ENCODE data around the gene CARD18.

Gene CARD18

GRCh38 chr11:105139669-105140068 is at the start of gene CARD18:
Gene CARD18 (minus strand): TSS chr11:105139769. CDS start chr11:105139726, 43 bp downstream.
- no peak within 1 kb of the TSS for H3K27ac ChIP-seq (ENCODE audit: low read length)
- no peak within 1 kb of the TSS for H3K9ac ChIP-seq (ENCODE audit: low read length)
- no peaks in the 10 kb centered on the region for H3K27me3 ChIP-seq (ENCODE audit: control insufficient read depth, insufficient read depth, low read length)
- no peaks in the 10 kb centered on the region for H3K36me3 ChIP-seq (ENCODE audit: control insufficient read depth, low read depth, low read length)
- H3K4me3 ChIP-seq (ENCODE audit: low read length): no peak within 1 kb of the TSS
- H3K4me1 ChIP-seq (ENCODE audit: control insufficient read depth, low read depth, low read length): no peaks in the 10 kb centered on the region
- no peaks in the 10 kb centered on the region for H3K9me3 ChIP-seq (ENCODE audit: control insufficient read depth, low read depth, low read length)

GRCh38 chr11:105183987-105184386 is 44.4 kb upstream of the CARD18 start:
- Histone ChIP-seq H3K4me3 (ENCODE audit: low read length) (no peak overlapping the region), H3K4me1 (ENCODE audit: control insufficient read depth, low read depth, low read length) (no peaks in the 10 kb centered on the region), H3K36me3 (ENCODE audit: control insufficient read depth, low read depth, low read length) (no peaks in the 10 kb centered on the region), H3K27me3 (ENCODE audit: control insufficient read depth, insufficient read depth, low read length) (no peaks in the 10 kb centered on the region), H3K9me3 (ENCODE audit: control insufficient read depth, low read depth, low read length) (no peaks in the 10 kb centered on the region), H3K27ac (ENCODE audit: low read length) (no peak overlapping the region), H3K9ac (ENCODE audit: low read length) (no peak overlapping the region)

GRCh38 chr11:105183426-105183825 is 43.9 kb upstream of the CARD18 start:
- Histone ChIP-seq H3K4me1 (ENCODE audit: control insufficient read depth, low read depth, low read length) (no peaks in the 10 kb centered on the region), H3K4me3 (ENCODE audit: low read length) (no peak overlapping the region), H3K27ac (ENCODE audit: low read length) (no peak overlapping the region), H3K9ac (ENCODE audit: low read length) (no peak overlapping the region), H3K36me3 (ENCODE audit: control insufficient read depth, low read depth, low read length) (no peaks in the 10 kb centered on the region), H3K27me3 (ENCODE audit: control insufficient read depth, insufficient read depth, low read length) (no peaks in the 10 kb centered on the region), H3K9me3 (ENCODE audit: control insufficient read depth, low read depth, low read length) (no peaks in the 10 kb centered on the region)

- Histone ChIP-seq H3K9me3 (ENCODE audit: control insufficient read depth, low read depth, low read length) (no peaks in the 10 kb centered on the region), H3K27ac (ENCODE audit: low read length) (no peak overlapping the region), H3K4me3 (ENCODE audit: low read length) (no peak overlapping the region), H3K9ac (ENCODE audit: low read length) (no peak overlapping the region), H3K27me3 (ENCODE audit: control insufficient read depth, insufficient read depth, low read length) (no peaks in the 10 kb centered on the region), H3K4me1 (ENCODE audit: control insufficient read depth, low read depth, low read length) (no peaks in the 10 kb centered on the region), H3K36me3 (ENCODE audit: control insufficient read depth, low read depth, low read length) (no peaks in the 10 kb centered on the region)
Measured at GRCh38 chr11:105181521-105181920, 42.0 kb upstream of the CARD18 start.

- Histone ChIP-seq H3K9ac (ENCODE audit: low read length) (no peak overlapping the region), H3K27me3 (ENCODE audit: control insufficient read depth, insufficient read depth, low read length) (no peaks in the 10 kb centered on the region), H3K9me3 (ENCODE audit: control insufficient read depth, low read depth, low read length) (no peaks in the 10 kb centered on the region), H3K4me1 (ENCODE audit: control insufficient read depth, low read depth, low read length) (no peaks in the 10 kb centered on the region), H3K27ac (ENCODE audit: low read length) (no peak overlapping the region), H3K36me3 (ENCODE audit: control insufficient read depth, low read depth, low read length) (no peaks in the 10 kb centered on the region), H3K4me3 (ENCODE audit: low read length) (no peak overlapping the region)
Measured at GRCh38 chr11:105181100-105181499, 41.5 kb upstream of the CARD18 start.

- Histone ChIP-seq H3K36me3 (ENCODE audit: control insufficient read depth, low read depth, low read length) (no peaks in the 10 kb centered on the region), H3K27me3 (ENCODE audit: control insufficient read depth, insufficient read depth, low read length) (no peaks in the 10 kb centered on the region), H3K27ac (ENCODE audit: low read length) (no peak overlapping the region), H3K4me3 (ENCODE audit: low read length) (no peak overlapping the region), H3K9me3 (ENCODE audit: control insufficient read depth, low read depth, low read length) (no peaks in the 10 kb centered on the region), H3K4me1 (ENCODE audit: control insufficient read depth, low read depth, low read length) (no peaks in the 10 kb centered on the region), H3K9ac (ENCODE audit: low read length) (no peak overlapping the region)
Measured at GRCh38 chr11:105179542-105180278, 40.1 kb upstream of the CARD18 start.

GRCh38 chr11:105177658-105178057 is 38.1 kb upstream of the CARD18 start:
- no peak overlapping the region for H3K27ac ChIP-seq (ENCODE audit: low read length)
- H3K9ac ChIP-seq (ENCODE audit: low read length): no peak overlapping the region
- no peaks in the 10 kb centered on the region for H3K4me1 ChIP-seq (ENCODE audit: control insufficient read depth, low read depth, low read length)
- H3K27me3 ChIP-seq (ENCODE audit: control insufficient read depth, insufficient read depth, low read length): no peaks in the 10 kb centered on the region
- H3K4me3 ChIP-seq (ENCODE audit: low read length): no peak overlapping the region
- no peaks in the 10 kb centered on the region for H3K9me3 ChIP-seq (ENCODE audit: control insufficient read depth, low read depth, low read length)
- H3K36me3 ChIP-seq (ENCODE audit: control insufficient read depth, low read depth, low read length): no peaks in the 10 kb centered on the region

GRCh38 chr11:105168457-105168856 is 28.9 kb upstream of the CARD18 start:
- H3K9me3 ChIP-seq (ENCODE audit: control insufficient read depth, low read depth, low read length): no peaks in the 10 kb centered on the region
- no peaks in the 10 kb centered on the region for H3K27me3 ChIP-seq (ENCODE audit: control insufficient read depth, insufficient read depth, low read length)
- no peaks in the 10 kb centered on the region for H3K4me1 ChIP-seq (ENCODE audit: control insufficient read depth, low read depth, low read length)
- H3K4me3 ChIP-seq (ENCODE audit: low read length): no peak overlapping the region
- H3K27ac ChIP-seq (ENCODE audit: low read length): no peak overlapping the region
- no peaks in the 10 kb centered on the region for H3K36me3 ChIP-seq (ENCODE audit: control insufficient read depth, low read depth, low read length)
- H3K9ac ChIP-seq (ENCODE audit: low read length): no peak overlapping the region

GRCh38 chr11:105167244-105167643 is 27.7 kb upstream of the CARD18 start:
- H3K9ac ChIP-seq (ENCODE audit: low read length): no peak overlapping the region

GRCh38 chr11:105164208-105164607 is 24.6 kb upstream of the CARD18 start:
- H3K4me1 ChIP-seq (ENCODE audit: control insufficient read depth, low read depth, low read length): no peaks in the 10 kb centered on the region
- H3K27me3 ChIP-seq (ENCODE audit: control insufficient read depth, insufficient read depth, low read length): no peaks in the 10 kb centered on the region

More at GRCh38 chr11:105167244-105167643, 27.7 kb upstream of the CARD18 start:
- Histone ChIP-seq H3K9me3 (ENCODE audit: control insufficient read depth, low read depth, low read length) (no peaks in the 10 kb centered on the region), H3K27ac (ENCODE audit: low read length) (no peak overlapping the region), H3K36me3 (ENCODE audit: control insufficient read depth, low read depth, low read length) (no peaks in the 10 kb centered on the region), H3K4me1 (ENCODE audit: control insufficient read depth, low read depth, low read length) (no peaks in the 10 kb centered on the region), H3K27me3 (ENCODE audit: control insufficient read depth, insufficient read depth, low read length) (no peaks in the 10 kb centered on the region), H3K4me3 (ENCODE audit: low read length) (no peak overlapping the region)

GRCh38 chr11:105162506-105162905 is 22.9 kb upstream of the CARD18 start:
- H3K27me3 ChIP-seq (ENCODE audit: control insufficient read depth, insufficient read depth, low read length): no peaks in the 10 kb centered on the region
- no peaks in the 10 kb centered on the region for H3K36me3 ChIP-seq (ENCODE audit: control insufficient read depth, low read depth, low read length)
- no peak overlapping the region for H3K9ac ChIP-seq (ENCODE audit: low read length)
- no peak overlapping the region for H3K27ac ChIP-seq (ENCODE audit: low read length)
- no peaks in the 10 kb centered on the region for H3K4me1 ChIP-seq (ENCODE audit: control insufficient read depth, low read depth, low read length)
- no peaks in the 10 kb centered on the region for H3K9me3 ChIP-seq (ENCODE audit: control insufficient read depth, low read depth, low read length)
- H3K4me3 ChIP-seq (ENCODE audit: low read length): no peak overlapping the region

More at GRCh38 chr11:105164208-105164607, 24.6 kb upstream of the CARD18 start:
- Histone ChIP-seq H3K9me3 (ENCODE audit: control insufficient read depth, low read depth, low read length) (no peaks in the 10 kb centered on the region), H3K36me3 (ENCODE audit: control insufficient read depth, low read depth, low read length) (no peaks in the 10 kb centered on the region), H3K9ac (ENCODE audit: low read length) (no peak overlapping the region), H3K27ac (ENCODE audit: low read length) (no peak overlapping the region), H3K4me3 (ENCODE audit: low read length) (no peak overlapping the region)

- Histone ChIP-seq H3K27ac (ENCODE audit: low read length) (no peak overlapping the region), H3K4me3 (ENCODE audit: low read length) (no peak overlapping the region), H3K9ac (ENCODE audit: low read length) (no peak overlapping the region), H3K4me1 (ENCODE audit: control insufficient read depth, low read depth, low read length) (no peaks in the 10 kb centered on the region), H3K36me3 (ENCODE audit: control insufficient read depth, low read depth, low read length) (no peaks in the 10 kb centered on the region), H3K27me3 (ENCODE audit: control insufficient read depth, insufficient read depth, low read length) (no peaks in the 10 kb centered on the region), H3K9me3 (ENCODE audit: control insufficient read depth, low read depth, low read length) (no peaks in the 10 kb centered on the region)
Measured at GRCh38 chr11:105158436-105158835, 18.9 kb upstream of the CARD18 start.

All from iPS-18a (cell line).